Thyroid gland (tissue), 4 donors: ENCODE data around the gene FAM118B. TPM values are rescaled to one million over a fixed set of nuclear protein-coding genes. Genes with fewer than 3 reads are reported as not detected.

ENCODE experiments used
- DNase-seq, 2 donors: peaks; one replicate each; pipeline ENCODE4 v3.0.0-alpha.2; 2019
- H3K27ac ChIP-seq, 3 donors: fragments of 200-600 bp; sonication (generic); 1 replicate in 2 of 3; 2 replicates in 1 of 3; pipeline ENCODE4 v1.5.1; 2016 to 2019; ENCODE audit warnings: mild to moderate bottlenecking in 1 of 3, moderate library complexity in 1 of 3
- H3K27me3 ChIP-seq: fragments of 200-600 bp; sonication (generic); one replicate; pipeline ENCODE4 v1.5.1; 2019
- H3K36me3 ChIP-seq, 2 donors: fragments of 200-600 bp; sonication (generic); one replicate each; pipeline ENCODE4 v1.5.1; 2016 to 2019
- H3K4me1 ChIP-seq, 2 donors: fragments of 200-600 bp; sonication (generic); one replicate each; pipeline ENCODE4 v1.5.1; 2017 to 2019
- H3K4me3 ChIP-seq, 3 donors: fragments of 200-600 bp; sonication (generic); replicated peaks in 1 of 3; 1 replicate in 2 of 3; 2 replicates in 1 of 3; pipeline ENCODE4 v1.5.1; 2016; ENCODE audit warnings: mild to moderate bottlenecking in 1 of 3
- H3K9me3 ChIP-seq: fragments of 200-600 bp; sonication (generic); one replicate; pipeline ENCODE4 v1.5.1; 2017
- POLR2A ChIP-seq, 2 donors: fragments of 450-650 bp; IDR thresholded peaks; one replicate each; pipeline ENCODE4 v1.6.1; 2017; ENCODE audit warnings: antibody characterized with exemption in 2 of 2, mild to moderate bottlenecking in 2 of 2, moderate library complexity in 1 of 2
- WGBS, 2 donors: methylation state at CpG; one replicate each; pipeline ENCODE4 v1.1.5; 2017; 5-methylcytosine and 5-hydroxymethylcytosine counted together
- intact Hi-C: fragments of 100-400 bp; cut with DNase I; formaldehyde crosslinking; loops from one replicate; pipeline ENCODE4 v1.15.1; 2023
- total RNA-seq, 4 donors: library from RNA; depleted of rRNA; stranded (reverse); fragments of >200 nt; gene quantifications; one replicate each; pipeline ENCODE4 v1.2.3, GENCODE V29; 2016
- TF ChIP-seq, protein P1 (sequence below), 6 experiments: fragments of 200-600 bp in 3 of 6; fragments of 450-650 bp in 3 of 6; sonication (generic) in 3 of 6; IDR thresholded peaks; one replicate each; pipeline ENCODE4 v1.5.1; 2016 to 2019; ENCODE audit warnings: antibody characterized with exemption in 6 of 6, mild to moderate bottlenecking in 2 of 6, inconsistent platforms in 1 of 6, moderate library complexity in 1 of 6

FAM118B gene
- total RNA-seq, 4 donors from 2014 or later: 21.7 to 25.0 (median 23.3) TPM

DNA sequence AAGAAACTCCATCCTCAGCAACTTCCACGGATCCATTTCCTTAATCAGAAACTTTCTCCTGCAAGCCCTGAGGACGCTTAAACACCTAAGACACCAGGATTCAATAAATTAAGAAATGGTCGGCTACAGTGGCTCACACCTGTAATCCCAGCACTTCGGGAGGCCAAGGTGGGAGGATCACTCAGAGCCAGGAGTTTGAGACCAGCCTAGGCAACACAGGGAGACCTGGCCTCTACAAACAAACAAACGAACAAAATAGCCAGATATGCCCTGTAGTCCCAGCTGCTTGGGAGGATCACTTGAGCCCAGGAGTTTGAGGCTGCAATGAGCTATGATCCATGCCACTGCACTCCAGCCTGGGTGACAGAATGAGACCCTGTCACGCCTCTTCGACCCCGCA lies 46.8 kb upstream of the FAM118B start:
- Histone ChIP-seq H3K27ac (no peak overlapping the region), H3K36me3 (no peaks in the 10 kb centered on the region), H3K27me3 (no peaks in the 10 kb centered on the region), H3K4me3 (no peak overlapping the region), H3K4me1 (peaks cover 6 to 12% of the 10 kb centered on the region in 2 donors), H3K9me3 (no peaks in the 10 kb centered on the region)
- no peak for DNase-seq
- intact Hi-C loops: no loop called here
- 69 to 71% methylated on average over 8 of the region's 8 CpGs for WGBS, 2 donors
- TF ChIP-seq POLR2A (IDR thresholded peaks at IDR 0.05): no peak
- TF ChIP-seq, protein P1, sequence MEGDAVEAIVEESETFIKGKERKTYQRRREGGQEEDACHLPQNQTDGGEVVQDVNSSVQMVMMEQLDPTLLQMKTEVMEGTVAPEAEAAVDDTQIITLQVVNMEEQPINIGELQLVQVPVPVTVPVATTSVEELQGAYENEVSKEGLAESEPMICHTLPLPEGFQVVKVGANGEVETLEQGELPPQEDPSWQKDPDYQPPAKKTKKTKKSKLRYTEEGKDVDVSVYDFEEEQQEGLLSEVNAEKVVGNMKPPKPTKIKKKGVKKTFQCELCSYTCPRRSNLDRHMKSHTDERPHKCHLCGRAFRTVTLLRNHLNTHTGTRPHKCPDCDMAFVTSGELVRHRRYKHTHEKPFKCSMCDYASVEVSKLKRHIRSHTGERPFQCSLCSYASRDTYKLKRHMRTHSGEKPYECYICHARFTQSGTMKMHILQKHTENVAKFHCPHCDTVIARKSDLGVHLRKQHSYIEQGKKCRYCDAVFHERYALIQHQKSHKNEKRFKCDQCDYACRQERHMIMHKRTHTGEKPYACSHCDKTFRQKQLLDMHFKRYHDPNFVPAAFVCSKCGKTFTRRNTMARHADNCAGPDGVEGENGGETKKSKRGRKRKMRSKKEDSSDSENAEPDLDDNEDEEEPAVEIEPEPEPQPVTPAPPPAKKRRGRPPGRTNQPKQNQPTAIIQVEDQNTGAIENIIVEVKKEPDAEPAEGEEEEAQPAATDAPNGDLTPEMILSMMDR (IDR thresholded peaks at IDR 0.05): no peak

DNA sequence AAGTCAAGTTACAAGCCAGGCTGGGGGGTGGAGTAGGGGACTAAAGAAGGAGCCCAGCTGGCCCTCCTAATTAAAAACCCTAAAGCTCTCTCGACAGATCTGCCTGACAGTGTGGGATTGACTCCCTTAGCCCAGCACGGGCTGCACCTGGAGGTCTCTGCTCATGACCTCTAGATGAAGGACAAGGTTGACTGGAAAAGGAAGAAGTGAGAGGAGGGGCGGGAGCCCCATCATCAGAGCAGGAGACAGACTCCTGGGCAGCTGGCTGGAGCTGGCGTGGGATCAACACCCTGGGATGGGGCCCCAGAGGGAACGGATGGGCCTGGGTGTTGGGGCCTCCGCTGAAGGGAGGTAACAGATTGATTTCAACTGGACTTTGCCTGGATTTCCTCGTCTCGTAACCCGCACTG lies 46.3 kb upstream of the FAM118B start:
- WGBS, 2 donors: 83 to 85% methylated on average over 9 of the region's 9 CpGs
- intact Hi-C loops: no loop called here
- Histone ChIP-seq H3K4me1 (peaks cover 6 to 12% of the 10 kb centered on the region in 2 donors), H3K27ac (no peak overlapping the region), H3K4me3 (no peak overlapping the region), H3K9me3 (no peaks in the 10 kb centered on the region), H3K27me3 (no peaks in the 10 kb centered on the region), H3K36me3 (no peaks in the 10 kb centered on the region)
- no peak for DNase-seq
- TF ChIP-seq POLR2A (IDR thresholded peaks at IDR 0.05): no peak
- TF ChIP-seq, protein P1 (IDR thresholded peaks at IDR 0.05): no peak

DNA sequence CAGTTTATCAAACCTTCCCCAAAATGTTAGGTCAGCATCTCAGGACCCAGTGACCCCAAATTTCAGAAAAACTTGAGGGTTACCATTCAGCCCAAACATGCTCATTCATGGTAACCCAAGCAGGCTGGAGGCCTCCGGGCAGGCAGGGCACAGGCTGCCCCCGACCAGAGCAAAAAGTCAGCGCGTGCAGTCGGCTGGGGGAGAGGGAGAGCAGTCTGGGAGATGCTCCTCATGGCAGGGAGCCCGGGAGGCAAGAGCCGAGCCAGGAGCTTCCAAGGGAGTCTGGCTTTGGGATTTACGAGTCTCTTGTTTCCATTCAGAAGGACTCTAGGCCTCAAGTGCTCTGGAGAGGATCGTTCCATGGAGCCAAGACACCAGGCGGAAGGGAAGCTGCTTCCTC lies 45.8 kb upstream of the FAM118B start:
- DNase-seq: no peak
- peaks cover 6 to 12% of the 10 kb centered on the region in 2 donors for H3K4me1 ChIP-seq

DNA sequence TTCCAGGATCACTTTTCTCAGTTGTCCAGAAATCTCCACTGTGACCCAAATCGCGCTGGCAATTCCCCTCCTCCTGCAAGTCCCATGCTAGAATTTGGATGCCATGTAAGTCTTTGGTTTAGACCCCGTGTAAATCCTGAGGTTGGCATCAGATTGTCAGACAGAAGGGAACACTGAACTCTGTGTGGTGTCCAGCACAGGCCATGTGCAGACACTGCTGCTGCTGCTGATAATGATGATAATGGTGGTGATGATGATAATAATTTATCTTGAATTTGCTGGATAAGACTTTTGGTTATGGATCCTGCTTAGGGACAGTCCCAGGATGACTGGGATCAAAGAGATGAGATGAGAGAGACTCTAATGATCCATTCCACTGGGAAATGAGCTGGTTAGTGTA lies 45.2 kb upstream of the FAM118B start:
- Histone ChIP-seq H3K4me1 (peaks cover 6 to 12% of the 10 kb centered on the region in 2 donors), H3K27me3 (no peaks in the 10 kb centered on the region), H3K36me3 (no peaks in the 10 kb centered on the region), H3K9me3 (no peaks in the 10 kb centered on the region), H3K4me3 (no peak overlapping the region), H3K27ac (no peak overlapping the region)
- intact Hi-C loops: no loop called here
- TF ChIP-seq, protein P1 (IDR thresholded peaks at IDR 0.05): no peak
- TF ChIP-seq POLR2A (IDR thresholded peaks at IDR 0.05): no peak
- DNase-seq: no peak
- 84 to 88% methylated on average over 3 of the region's 3 CpGs for WGBS, 2 donors

More for the DNA sequence above, 45.8 kb upstream of the FAM118B start:
- no peak for TF ChIP-seq POLR2A (IDR thresholded peaks at IDR 0.05)
- TF ChIP-seq, protein P1 (IDR thresholded peaks at IDR 0.05): no peak
- intact Hi-C loops: no loop called here
- 68 to 81% methylated on average over 10 of the region's 10 CpGs for WGBS, 2 donors
- Histone ChIP-seq H3K27ac (no peak overlapping the region), H3K36me3 (no peaks in the 10 kb centered on the region), H3K27me3 (no peaks in the 10 kb centered on the region), H3K4me3 (no peak overlapping the region), H3K9me3 (no peaks in the 10 kb centered on the region)

DNA sequence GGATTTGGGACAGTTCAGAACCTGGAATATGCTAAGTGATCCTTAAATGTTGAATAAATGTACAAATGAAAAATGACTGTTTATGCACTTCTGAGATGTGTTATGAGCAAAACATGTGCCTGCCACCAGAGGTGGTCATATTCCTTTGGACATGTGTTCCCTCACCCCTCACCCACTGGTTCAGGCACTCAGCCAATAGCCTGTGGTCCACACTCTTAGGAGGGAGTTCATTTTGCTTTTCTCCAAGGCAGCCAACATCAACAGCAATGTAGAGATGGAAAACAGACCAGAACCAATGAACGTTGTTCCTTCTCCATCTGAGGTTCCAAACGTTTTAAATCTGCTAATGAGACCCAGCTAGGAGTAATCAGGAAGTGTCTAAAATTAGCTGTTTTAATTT lies 44.1 kb upstream of the FAM118B start:
- Histone ChIP-seq H3K27ac (no peak overlapping the region), H3K4me3 (no peak overlapping the region), H3K9me3 (no peaks in the 10 kb centered on the region), H3K4me1 (peaks cover 6 to 12% of the 10 kb centered on the region in 2 donors), H3K36me3 (no peaks in the 10 kb centered on the region), H3K27me3 (no peaks in the 10 kb centered on the region)
- WGBS, 2 donors: 70 to 72% methylated on average over 2 of the region's 2 CpGs
- no peak for TF ChIP-seq POLR2A (IDR thresholded peaks at IDR 0.05)
- TF ChIP-seq, protein P1 (IDR thresholded peaks at IDR 0.05): no peak
- intact Hi-C loops: no loop called here
- no peak for DNase-seq
